ENCODE data around the gene RPL14.
"Not testable (repeated sequence)": the region's sequence is repeated elsewhere in the genome, so short reads cannot be mapped to it uniquely, and the experiment has no call there.

Gene RPL14

GRCh38 chr3:40456940-40457823, at the start of gene RPL14:
TSS of gene RPL14 (plus strand) at chr3:40457339. CDS start at chr3:40457472, 133 bp downstream.
- peak; percentile 92 for DNase-seq (ENCODE audit: low read depth, low spot score)

DNA sequence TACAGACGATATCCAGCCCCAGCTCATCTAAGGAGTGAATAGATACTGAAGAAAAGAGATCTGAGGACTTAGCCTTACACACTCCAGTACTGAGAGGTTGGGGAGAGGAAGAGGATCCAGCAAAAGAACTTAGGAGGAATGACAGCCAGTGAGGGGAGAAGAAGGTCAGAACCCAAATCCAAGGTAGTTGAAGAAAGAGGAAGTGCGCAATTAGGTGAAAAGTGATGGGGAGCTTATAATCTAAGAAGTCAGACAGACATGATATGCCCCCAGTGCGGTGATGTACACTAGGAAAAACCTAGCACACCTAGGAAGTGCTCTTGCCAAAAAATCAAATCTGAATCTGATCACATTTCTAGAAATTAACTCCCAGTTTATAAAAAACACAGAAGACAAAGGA, 49.5 kb upstream of the RPL14 start:
- DNase-seq (ENCODE audit: low read depth, low spot score) = no peak

- DNase-seq (ENCODE audit: low read depth, low spot score) = no peak
Observed at GRCh38 chr3:40414270-40414669, 42.9 kb upstream of the RPL14 start.

- no peak for DNase-seq (ENCODE audit: low read depth, low spot score)
Observed at GRCh38 chr3:40417845-40418543, 39.1 kb upstream of the RPL14 start.

GRCh38 chr3:40422861-40423260, 34.3 kb upstream of the RPL14 start:
- no peak for DNase-seq (ENCODE audit: low read depth, low spot score)

GRCh38 chr3:40427045-40427669, 30.0 kb upstream of the RPL14 start:
- no peak for DNase-seq (ENCODE audit: low read depth, low spot score)

DNA sequence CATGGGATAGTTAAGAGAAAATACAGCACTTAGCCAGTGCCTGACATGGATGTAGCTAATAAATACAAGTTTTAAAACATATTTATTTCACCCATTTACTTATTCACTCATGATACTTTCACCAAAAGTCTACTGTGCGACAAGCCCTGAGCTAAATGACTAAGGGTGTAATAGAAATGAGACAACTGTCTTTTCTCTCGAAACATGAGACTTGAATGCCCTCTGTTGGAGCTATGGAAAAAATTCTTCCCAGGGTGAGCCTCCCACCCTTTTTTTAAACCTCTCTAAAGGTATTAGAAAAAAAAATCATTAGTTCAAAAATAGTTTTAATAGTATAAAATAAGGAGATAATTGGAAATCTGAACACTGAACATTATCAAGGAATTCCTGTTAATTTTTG, 24.3 kb upstream of the RPL14 start:
- DNase-seq (ENCODE audit: low read depth, low spot score) = no peak

- no peak for DNase-seq (ENCODE audit: low read depth, low spot score)
Observed at GRCh38 chr3:40437889-40438288, 19.2 kb upstream of the RPL14 start.

GRCh38 chr3:40445062-40445461, 12.1 kb upstream of the RPL14 start:
- DNase-seq (ENCODE audit: low read depth, low spot score) = no peak

DNA sequence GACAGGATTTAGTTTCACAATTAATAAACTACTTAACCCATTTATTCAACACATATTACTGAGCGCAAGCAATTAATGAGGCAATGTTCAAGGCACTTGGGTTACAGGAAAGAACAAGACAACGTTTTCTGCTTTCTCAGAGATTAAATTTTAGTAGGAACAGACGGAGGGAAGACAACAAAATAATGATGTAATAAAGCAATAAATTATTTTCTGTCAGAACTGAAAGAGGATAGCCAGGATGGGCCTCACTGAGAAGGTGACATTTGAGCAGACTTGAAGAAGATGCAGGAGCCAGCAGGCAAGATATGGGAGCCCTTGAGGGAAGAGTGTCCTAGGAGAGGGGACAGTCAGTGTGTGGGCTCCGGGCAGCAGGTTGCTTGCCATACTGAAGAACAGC, 11.3 kb upstream of the RPL14 start:
- no peak for DNase-seq (ENCODE audit: low read depth, low spot score)

GRCh38 chr3:40450438-40450837, 6.7 kb upstream of the RPL14 start:
- no peak for DNase-seq (ENCODE audit: low read depth, low spot score)

DNA sequence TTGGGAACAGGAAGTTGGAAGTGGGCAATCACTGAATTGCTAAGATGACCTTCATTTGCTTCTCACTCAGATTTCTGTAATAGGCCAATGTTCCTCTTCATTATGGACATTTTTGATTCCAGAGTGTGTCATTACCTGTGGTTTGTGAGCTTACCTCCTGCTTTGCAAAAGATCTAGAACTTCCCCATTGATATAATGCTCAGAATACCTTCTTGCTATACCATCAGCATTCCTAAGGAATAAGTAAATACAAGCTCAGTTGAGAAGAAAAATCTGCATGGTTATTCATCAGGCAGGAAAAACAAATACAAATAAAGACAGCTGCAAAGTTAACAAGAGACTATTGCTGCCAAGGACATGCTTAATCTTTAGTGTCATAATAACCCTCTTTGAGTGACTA, 5.6 kb upstream of the RPL14 start:
- DNase-seq (ENCODE audit: low read depth, low spot score) = no peak

DNA sequence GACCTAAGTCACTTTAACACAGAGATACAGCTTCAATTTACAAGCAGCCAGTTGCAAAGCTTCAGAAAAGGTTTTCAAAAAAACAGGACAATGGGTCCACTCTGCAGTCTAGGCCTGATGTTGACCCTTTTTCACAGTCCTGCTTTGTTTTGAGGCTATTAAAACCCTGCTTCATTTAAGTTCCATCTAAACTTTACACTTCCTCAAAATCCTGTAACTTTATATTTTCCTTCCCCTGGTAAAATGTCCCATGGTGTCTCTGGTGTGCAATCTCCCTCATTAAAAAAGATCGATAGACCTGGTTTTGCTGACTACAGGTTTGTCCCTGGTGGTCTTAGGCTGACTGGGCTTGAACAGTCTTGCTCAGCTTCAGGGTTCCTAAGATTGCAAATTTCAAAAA, 5.1 kb upstream of the RPL14 start:
- DNase-seq (ENCODE audit: low read depth, low spot score) = no peak

DNA sequence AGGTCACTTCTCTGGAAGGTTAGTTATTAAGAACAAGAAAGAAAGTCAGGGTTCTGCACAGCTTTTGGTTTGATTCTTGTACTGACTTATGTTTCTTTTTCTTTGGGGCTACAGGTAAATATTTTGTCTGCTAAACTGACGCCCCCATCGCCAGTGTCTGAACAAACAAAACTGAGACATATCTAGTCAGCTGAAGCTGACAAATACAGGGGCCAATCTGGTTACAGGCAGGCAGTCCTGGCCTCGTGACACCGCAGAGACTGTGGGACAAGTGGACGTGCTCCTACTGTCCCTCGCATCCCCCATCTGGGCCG, 4.6 kb upstream of the RPL14 start:
- no peak for DNase-seq (ENCODE audit: low read depth, low spot score)

- peak; percentile 89 for DNase-seq (ENCODE audit: low read depth, low spot score)
Observed at GRCh38 chr3:40452876-40453730, 4.0 kb upstream of the RPL14 start.

- DNase-seq (ENCODE audit: low read depth, low spot score) = no peak
Observed at GRCh38 chr3:40453933-40454332, 3.2 kb upstream of the RPL14 start.

DNA sequence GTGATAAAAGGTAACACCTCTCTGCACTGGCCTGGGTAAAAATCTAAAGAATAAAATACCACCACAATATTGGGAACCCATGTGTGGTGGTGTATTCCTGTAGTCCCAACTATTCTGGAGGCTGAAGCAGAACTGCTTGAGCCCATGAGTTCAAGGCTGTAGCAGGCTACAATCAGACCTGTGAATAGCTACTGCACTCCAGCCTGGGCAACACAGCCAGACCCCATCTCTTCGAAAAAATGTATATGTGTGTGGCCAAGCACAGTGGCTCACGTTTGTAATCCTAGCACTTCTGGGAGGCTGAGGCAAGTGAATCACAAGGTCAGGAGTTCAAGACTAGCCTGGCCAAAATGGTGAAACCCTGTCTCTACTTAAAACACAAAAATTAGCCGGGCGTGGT, 1.8 kb upstream of the RPL14 start:
- no peak for DNase-seq (ENCODE audit: low read depth, low spot score)

- DNase-seq (ENCODE audit: low read depth, low spot score) = no peak
Observed at GRCh38 chr3:40456279-40456939, 730 bp upstream of the RPL14 start.

- no peak for DNase-seq (ENCODE audit: low read depth, low spot score)
Observed at GRCh38 chr3:40458473-40458872, 1.3 kb downstream of the RPL14 start.

- DNase-seq (ENCODE audit: low read depth, low spot score) = not testable (repeated sequence)
Observed at GRCh38 chr3:40460481-40460880, 3.3 kb downstream of the RPL14 start.

DNA sequence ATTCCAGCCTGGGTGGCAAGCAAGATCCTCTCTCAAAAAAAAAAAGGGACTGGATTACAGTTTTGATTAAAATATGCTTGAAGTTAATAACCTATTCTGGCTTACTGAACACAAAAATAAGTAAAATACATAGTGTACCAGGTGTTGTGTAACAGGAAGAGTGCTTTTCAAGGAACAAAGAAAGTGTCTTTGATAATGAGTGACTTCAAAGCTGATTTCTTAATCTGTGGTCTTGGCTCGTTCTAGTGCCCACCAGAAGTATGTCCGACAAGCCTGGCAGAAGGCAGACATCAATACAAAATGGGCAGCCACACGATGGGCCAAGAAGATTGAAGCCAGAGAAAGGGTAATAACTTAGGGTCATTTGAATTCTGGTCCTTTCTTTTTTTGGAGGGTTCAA, 4.0 kb downstream of the RPL14 start:
- DNase-seq (ENCODE audit: low read depth, low spot score) = no peak
